GM04503 (cell line): ENCODE data around the gene TULP4.

Experiments used
- DNase-seq: peaks from one replicate; pipeline ENCODE4 v3.0.0-alpha.2; 2012; ENCODE audit warnings: low read depth

Gene TULP4

DNA sequence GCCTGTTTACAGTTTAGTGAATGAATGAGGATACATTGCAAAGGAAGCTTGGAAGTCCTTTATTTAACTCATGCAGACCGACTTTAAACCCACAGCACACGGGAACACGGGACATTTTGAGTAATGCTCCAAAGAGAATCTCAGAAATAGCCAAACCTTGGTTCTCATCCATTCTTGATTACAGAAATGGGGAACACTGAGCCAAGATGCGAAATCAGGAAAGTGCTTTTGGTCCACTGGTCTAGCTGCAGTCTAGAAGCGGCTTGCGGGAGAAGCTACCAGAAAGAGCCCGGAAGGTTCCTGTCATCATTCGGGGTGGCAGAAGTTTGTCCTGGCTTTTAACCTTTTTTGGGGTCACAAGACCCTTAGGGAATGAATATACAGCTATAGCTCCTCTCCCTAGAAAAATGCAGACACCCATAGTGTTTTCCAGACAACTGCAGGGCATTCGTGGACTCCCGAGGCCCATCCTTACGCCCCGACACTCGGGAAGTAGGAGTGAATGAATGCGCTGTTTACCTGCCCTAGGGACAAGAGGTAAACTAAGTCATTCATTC is 247.2 kb downstream of the TULP4 start:
- DNase-seq: no peak

GRCh38 chr6:158559895-158560835 is 247.9 kb downstream of the TULP4 start, which contains the start of gene TMEM181:
TSS of gene TMEM181 (plus strand) at chr6:158560091. CDS start at chr6:158560225, 134 bp downstream.
- peak; percentile 32 for DNase-seq

- no peak for DNase-seq
Observed at GRCh38 chr6:158560836-158561320, 248.6 kb downstream of the TULP4 start.
